ENCODE measurements around the gene MYLK.

GRCh38 chr3:123648696-123649405 is 235.3 kb downstream of the MYLK start:
- TF ChIP-seq POLR2A (IDR thresholded peaks at IDR 0.05) (no peak), CTCF (IDR thresholded peaks at IDR 0.05) (no peak), POLR2AphosphoS5 (IDR thresholded peaks at IDR 0.05) (no peak), EP300 (IDR thresholded peaks at IDR 0.05) (no peak)

Measured in stomach (tissue), 4 donors.